ENCODE measurements around the gene SMIM13.

The SMIM13 gene

GRCh38 chr6:11181478-11182136, 88.0 kb downstream of the SMIM13 start:
- no peak overlapping the region for H3K27ac Mint-ChIP-seq
- H3K36me3 Mint-ChIP-seq = peaks cover 47% of the 10 kb centered on the region
- no peaks in the 10 kb centered on the region for H3K4me1 Mint-ChIP-seq
- H3K9me3 Mint-ChIP-seq = no peaks in the 10 kb centered on the region
- H3K4me3 Mint-ChIP-seq = no peak overlapping the region
- DNase-seq = no peak
- CTCF ChIA-PET = no interaction called here
- no peaks in the 10 kb centered on the region for H3K27me3 Mint-ChIP-seq

- Mint-ChIP-seq H3K36me3 (peaks cover 68% of the 10 kb centered on the region), H3K4me1 (no peaks in the 10 kb centered on the region), H3K27ac (no peak overlapping the region), H3K9me3 (no peaks in the 10 kb centered on the region), H3K27me3 (no peaks in the 10 kb centered on the region), H3K4me3 (no peak overlapping the region)
- no peak for DNase-seq
- CTCF ChIA-PET = no interaction called here
Observed at GRCh38 chr6:11183761-11184362, 90.2 kb downstream of the SMIM13 start.

- H3K27me3 Mint-ChIP-seq = no peaks in the 10 kb centered on the region
- peaks cover 78% of the 10 kb centered on the region for H3K36me3 Mint-ChIP-seq
- H3K27ac Mint-ChIP-seq = no peak overlapping the region
- no peak for DNase-seq
- CTCF ChIA-PET = interaction anchor here (0.6 to 0.8 kb wide), 2 partner anchors 10 to 196 kb away, joined by 3 read pairs; no protein-coding TSS in a partner anchor
- no peaks in the 10 kb centered on the region for H3K4me1 Mint-ChIP-seq
- H3K4me3 Mint-ChIP-seq = no peak overlapping the region
- H3K9me3 Mint-ChIP-seq = no peaks in the 10 kb centered on the region
Observed at GRCh38 chr6:11185204-11185842, 91.7 kb downstream of the SMIM13 start.

- Mint-ChIP-seq H3K27ac (no peak overlapping the region), H3K36me3 (peaks cover 81% of the 10 kb centered on the region), H3K4me1 (no peaks in the 10 kb centered on the region), H3K4me3 (no peak overlapping the region), H3K9me3 (no peaks in the 10 kb centered on the region), H3K27me3 (no peaks in the 10 kb centered on the region)
- CTCF ChIA-PET = no interaction called here
- DNase-seq = no peak
Observed at GRCh38 chr6:11187301-11187700, 93.7 kb downstream of the SMIM13 start.
